HepG2 (cell line): ENCODE results near the gene ID3. TPM values are rescaled to one million over a fixed set of nuclear protein-coding genes. Genes with fewer than 3 reads are reported as not detected.

Experiments used
- DRAP1 ChIP-seq: IDR thresholded peaks from 2 replicates; pipeline ENCODE4 v1.6.1; 2016; ENCODE audit warnings: missing genetic modification reagents, missing compliant biosample characterization
- HES4 ChIP-seq: sonication (generic); formaldehyde crosslinking; IDR thresholded peaks from 2 replicates; pipeline ENCODE4 v1.9.0; 2021; ENCODE audit warnings: mild to moderate bottlenecking, missing genetic modification reagents, borderline replicate concordance
- NFIB ChIP-seq: sonication (generic); formaldehyde crosslinking; IDR thresholded peaks from 2 replicates; pipeline ENCODE4 v1.9.0; 2021; ENCODE audit warnings: missing genetic modification reagents, mild to moderate bottlenecking, borderline replicate concordance
- NFKBIZ ChIP-seq: IDR thresholded peaks from 2 replicates; pipeline ENCODE4 v1.6.1; 2018; ENCODE audit warnings: missing genetic modification reagents, missing compliant biosample characterization
- PHF20 ChIP-seq: sonication (generic); formaldehyde crosslinking; IDR thresholded peaks from 2 replicates; pipeline ENCODE4 v1.5.0; 2020; ENCODE audit warnings: mild to moderate bottlenecking, missing genetic modification reagents
- PHF8 ChIP-seq: sonication (generic); formaldehyde crosslinking; IDR thresholded peaks from 2 replicates; pipeline ENCODE4 v1.5.0; 2020; ENCODE audit warnings: missing genetic modification reagents
- SP1 ChIP-seq, 2 experiments: fragments of 450-650 bp in 1 of 2; sonication (generic) in 1 of 2; formaldehyde crosslinking in 1 of 2; IDR thresholded peaks; 2 replicates each; pipeline versions ENCODE4 v1.4.0 to v1.6.1; 2016 to 2020; ENCODE audit warnings: missing genetic modification reagents in 1 of 2
- SRSF1 ChIP-seq: fragments of 200-400 bp; formaldehyde crosslinking; optimal IDR thresholded peaks from 2 replicates; pipeline ENCODE3; 2017; ENCODE audit warnings: mild to moderate bottlenecking, low read depth, low read length, moderate library complexity
- ZBED4 ChIP-seq: sonication (generic); formaldehyde crosslinking; IDR thresholded peaks from 2 replicates; pipeline ENCODE4 v1.4.0; 2020; ENCODE audit warnings: missing genetic modification reagents, borderline replicate concordance
- ZBTB44 ChIP-seq: sonication (generic); formaldehyde crosslinking; IDR thresholded peaks from 2 replicates; pipeline ENCODE4 v1.4.0; 2020; ENCODE audit warnings: missing genetic modification reagents
- ZBTB46 ChIP-seq: sonication (generic); formaldehyde crosslinking; IDR thresholded peaks from 2 replicates; pipeline ENCODE4 v1.4.0; 2020; ENCODE audit warnings: mild to moderate bottlenecking, missing genetic modification reagents, borderline replicate concordance
- ZNF18 ChIP-seq: sonication (generic); formaldehyde crosslinking; IDR thresholded peaks from 2 replicates; pipeline ENCODE4 v1.8.0; 2022; ENCODE audit warnings: mild to moderate bottlenecking, missing genetic modification reagents; ENCODE audit not compliant: insufficient replicate concordance
- ZNF329 ChIP-seq: sonication (generic); formaldehyde crosslinking; IDR thresholded peaks from 2 replicates; pipeline ENCODE4 v1.9.0; 2021; ENCODE audit warnings: low read depth, mild to moderate bottlenecking, missing genetic modification reagents
- ZNF335 ChIP-seq: sonication (generic); formaldehyde crosslinking; IDR thresholded peaks from 2 replicates; pipeline ENCODE4 v1.4.0; 2020; ENCODE audit warnings: missing genetic modification reagents
- ZNF576 ChIP-seq: sonication (generic); formaldehyde crosslinking; IDR thresholded peaks from 2 replicates; pipeline ENCODE4 v1.4.0; 2020; ENCODE audit warnings: mild to moderate bottlenecking, missing genetic modification reagents
- ZNF800 ChIP-seq: sonication (generic); formaldehyde crosslinking; IDR thresholded peaks from 2 replicates; pipeline ENCODE4 v1.4.0; 2020; ENCODE audit warnings: missing genetic modification reagents
- polyA plus RNA-seq, 8 experiments: library from polyadenylated mRNA; depleted of rRNA in 3 of 8; stranded (reverse) in 7 of 8; unstranded in 1 of 8; fragments of >200 nt; fragmentation: Illumina TruSeq in 4 of 8; extraction: Trizol in 4 of 8; gene quantifications; 2 replicates each; pipeline versions ENCODE4 v1.2.1 to v1.2.3, GENCODE V29; 2011 to 2016; ENCODE audit warnings: low read depth in 4 of 8, missing spikeins in 1 of 8, mixed read lengths in 1 of 8; ENCODE audit not compliant: insufficient read depth in 1 of 8
- total RNA-seq, 5 experiments: library from RNA; depleted of rRNA; stranded (reverse); fragments of >200 nt; fragmentation: Illumina TruSeq; extraction: Trizol; gene quantifications; 2 replicates each; pipeline ENCODE4 v1.2.3, GENCODE V29; 2016; ENCODE audit warnings: low read depth in 1 of 5

The ID3 gene
- total and polyA plus RNA-seq, 2 of the 13 experiments (the other 11 are each of a cell fraction or from before 2014, with no cell fraction given) = 64.8 to 115 TPM

- TF ChIP-seq PHF8 (CRISPR knock-in tag) (0 out of 2 replicates have a peak, but pooled peaks have one; percentile 1), ZNF329 (CRISPR knock-in tag) (no peak), ZNF335 (CRISPR knock-in tag) (no peak; the same call in 1 of the 2 replicates), SP1 (IDR thresholded peaks at IDR 0.05) (no peak), SP1 (CRISPR knock-in tag; IDR thresholded peaks at IDR 0.05) (no peak), ZNF18 (CRISPR knock-in tag) (peak; percentile 15), ZBTB44 (CRISPR knock-in tag) (no peak), PHF20 (CRISPR knock-in tag) (no peak), SRSF1 (no peak), ZBED4 (CRISPR knock-in tag) (no peak), ZBTB46 (no peak), NFKBIZ (CRISPR knock-in tag) (0 out of 2 replicates have a peak, but pooled peaks have one; percentile 5), HES4 (CRISPR knock-in tag) (no peak), NFIB (CRISPR knock-in tag) (no peak), ZNF800 (CRISPR knock-in tag) (no peak), ZNF576 (no peak), DRAP1 (CRISPR knock-in tag) (no peak)
Measured at GRCh38 chr1:23556635-23557470, 2.4 kb downstream of the ID3 start (continued).
